ENCODE results near the gene THAP7.

DNA sequence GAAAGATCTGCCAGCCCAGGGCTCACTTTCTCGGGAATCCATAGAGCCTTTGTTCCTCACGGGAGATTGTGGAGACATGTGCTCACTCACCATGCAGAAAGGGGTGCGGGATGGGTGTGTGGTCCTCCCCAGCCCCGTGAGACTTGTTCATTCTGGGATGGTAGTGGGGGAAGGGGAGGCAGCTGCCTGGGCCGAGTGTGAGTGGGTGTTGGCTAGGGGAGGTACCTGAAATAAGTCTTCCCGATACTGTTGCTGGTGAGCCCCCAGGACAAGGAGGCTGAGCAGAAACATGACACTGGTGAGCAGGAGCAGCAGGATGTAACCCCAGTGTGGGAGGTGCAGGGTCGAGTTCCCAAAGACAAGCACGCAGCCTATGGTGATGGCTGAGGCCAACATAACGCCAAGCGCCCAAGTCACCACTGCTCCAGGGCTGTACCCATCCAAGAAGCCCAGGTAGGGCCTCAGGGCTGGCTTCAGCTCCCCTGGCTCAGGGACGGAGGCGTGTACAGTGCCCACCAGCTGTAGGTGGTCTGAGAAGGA, 27.6 kb upstream of the THAP7 start:
- TF ChIP-seq CTCF (conservative IDR thresholded peaks at IDR 0.05 in 1 of 2, IDR thresholded peaks at IDR 0.05 in 1 of 2; ENCODE audit: extremely low read depth in 1 of 2, insufficient read depth in 1 of 2, low read depth in 1 of 2, low read length in 2 of 2) (no peak), EZH2 (IDR thresholded peaks at IDR 0.05; ENCODE audit: borderline replicate concordance, low read length) (no peak)
